ENCODE measurements around the gene PON3.

DNA sequence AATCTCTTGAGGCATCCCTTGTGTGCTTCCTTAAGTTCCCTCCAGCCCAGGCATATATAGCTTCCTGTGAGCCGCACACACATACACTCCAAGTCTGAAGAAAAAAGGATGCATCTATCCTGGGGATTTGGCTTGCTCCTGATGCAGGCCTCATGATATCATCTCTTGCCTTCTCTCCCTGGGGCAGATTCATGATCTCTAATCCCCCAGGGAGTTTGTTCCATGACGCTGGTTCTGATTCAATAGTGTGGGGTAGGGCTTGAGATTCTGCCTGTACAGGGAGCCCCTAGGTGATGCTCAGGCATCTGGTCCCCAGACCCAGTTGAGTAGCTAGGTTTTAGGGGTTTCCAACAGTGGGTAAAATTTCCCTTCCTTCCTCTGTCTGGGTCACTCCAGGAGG lies 73.3 kb downstream of the PON3 start:
- TF ChIP-seq POLR2A (IDR thresholded peaks at IDR 0.05; ENCODE audit: low read length): no peak
- no peak for TF ChIP-seq HDAC2 (IDR thresholded peaks at IDR 0.05)
- TF ChIP-seq, protein P1, sequence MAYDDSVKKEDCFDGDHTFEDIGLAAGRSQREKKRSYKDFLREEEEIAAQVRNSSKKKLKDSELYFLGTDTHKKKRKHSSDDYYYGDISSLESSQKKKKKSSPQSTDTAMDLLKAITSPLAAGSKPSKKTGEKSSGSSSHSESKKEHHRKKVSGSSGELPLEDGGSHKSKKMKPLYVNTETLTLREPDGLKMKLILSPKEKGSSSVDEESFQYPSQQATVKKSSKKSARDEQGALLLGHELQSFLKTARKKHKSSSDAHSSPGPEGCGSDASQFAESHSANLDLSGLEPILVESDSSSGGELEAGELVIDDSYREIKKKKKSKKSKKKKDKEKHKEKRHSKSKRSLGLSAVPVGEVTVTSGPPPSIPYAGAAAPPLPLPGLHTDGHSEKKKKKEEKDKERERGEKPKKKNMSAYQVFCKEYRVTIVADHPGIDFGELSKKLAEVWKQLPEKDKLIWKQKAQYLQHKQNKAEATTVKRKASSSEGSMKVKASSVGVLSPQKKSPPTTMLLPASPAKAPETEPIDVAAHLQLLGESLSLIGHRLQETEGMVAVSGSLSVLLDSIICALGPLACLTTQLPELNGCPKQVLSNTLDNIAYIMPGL (CRISPR knock-in tag; IDR thresholded peaks at IDR 0.05; ENCODE audit: borderline replicate concordance): no peak
- TF ChIP-seq, protein P2, sequence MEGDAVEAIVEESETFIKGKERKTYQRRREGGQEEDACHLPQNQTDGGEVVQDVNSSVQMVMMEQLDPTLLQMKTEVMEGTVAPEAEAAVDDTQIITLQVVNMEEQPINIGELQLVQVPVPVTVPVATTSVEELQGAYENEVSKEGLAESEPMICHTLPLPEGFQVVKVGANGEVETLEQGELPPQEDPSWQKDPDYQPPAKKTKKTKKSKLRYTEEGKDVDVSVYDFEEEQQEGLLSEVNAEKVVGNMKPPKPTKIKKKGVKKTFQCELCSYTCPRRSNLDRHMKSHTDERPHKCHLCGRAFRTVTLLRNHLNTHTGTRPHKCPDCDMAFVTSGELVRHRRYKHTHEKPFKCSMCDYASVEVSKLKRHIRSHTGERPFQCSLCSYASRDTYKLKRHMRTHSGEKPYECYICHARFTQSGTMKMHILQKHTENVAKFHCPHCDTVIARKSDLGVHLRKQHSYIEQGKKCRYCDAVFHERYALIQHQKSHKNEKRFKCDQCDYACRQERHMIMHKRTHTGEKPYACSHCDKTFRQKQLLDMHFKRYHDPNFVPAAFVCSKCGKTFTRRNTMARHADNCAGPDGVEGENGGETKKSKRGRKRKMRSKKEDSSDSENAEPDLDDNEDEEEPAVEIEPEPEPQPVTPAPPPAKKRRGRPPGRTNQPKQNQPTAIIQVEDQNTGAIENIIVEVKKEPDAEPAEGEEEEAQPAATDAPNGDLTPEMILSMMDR (IDR thresholded peaks at IDR 0.05): no peak
- TF ChIP-seq, protein P3, sequence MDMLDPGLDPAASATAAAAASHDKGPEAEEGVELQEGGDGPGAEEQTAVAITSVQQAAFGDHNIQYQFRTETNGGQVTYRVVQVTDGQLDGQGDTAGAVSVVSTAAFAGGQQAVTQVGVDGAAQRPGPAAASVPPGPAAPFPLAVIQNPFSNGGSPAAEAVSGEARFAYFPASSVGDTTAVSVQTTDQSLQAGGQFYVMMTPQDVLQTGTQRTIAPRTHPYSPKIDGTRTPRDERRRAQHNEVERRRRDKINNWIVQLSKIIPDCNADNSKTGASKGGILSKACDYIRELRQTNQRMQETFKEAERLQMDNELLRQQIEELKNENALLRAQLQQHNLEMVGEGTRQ (IDR thresholded peaks at IDR 0.05): no peak
- TF ChIP-seq KDM1A (IDR thresholded peaks at IDR 0.05; ENCODE audit: low read depth): no peak
- no peak for TF ChIP-seq EHMT2 (IDR thresholded peaks at IDR 0.05; ENCODE audit: low read depth)
- TF ChIP-seq, protein P4, sequence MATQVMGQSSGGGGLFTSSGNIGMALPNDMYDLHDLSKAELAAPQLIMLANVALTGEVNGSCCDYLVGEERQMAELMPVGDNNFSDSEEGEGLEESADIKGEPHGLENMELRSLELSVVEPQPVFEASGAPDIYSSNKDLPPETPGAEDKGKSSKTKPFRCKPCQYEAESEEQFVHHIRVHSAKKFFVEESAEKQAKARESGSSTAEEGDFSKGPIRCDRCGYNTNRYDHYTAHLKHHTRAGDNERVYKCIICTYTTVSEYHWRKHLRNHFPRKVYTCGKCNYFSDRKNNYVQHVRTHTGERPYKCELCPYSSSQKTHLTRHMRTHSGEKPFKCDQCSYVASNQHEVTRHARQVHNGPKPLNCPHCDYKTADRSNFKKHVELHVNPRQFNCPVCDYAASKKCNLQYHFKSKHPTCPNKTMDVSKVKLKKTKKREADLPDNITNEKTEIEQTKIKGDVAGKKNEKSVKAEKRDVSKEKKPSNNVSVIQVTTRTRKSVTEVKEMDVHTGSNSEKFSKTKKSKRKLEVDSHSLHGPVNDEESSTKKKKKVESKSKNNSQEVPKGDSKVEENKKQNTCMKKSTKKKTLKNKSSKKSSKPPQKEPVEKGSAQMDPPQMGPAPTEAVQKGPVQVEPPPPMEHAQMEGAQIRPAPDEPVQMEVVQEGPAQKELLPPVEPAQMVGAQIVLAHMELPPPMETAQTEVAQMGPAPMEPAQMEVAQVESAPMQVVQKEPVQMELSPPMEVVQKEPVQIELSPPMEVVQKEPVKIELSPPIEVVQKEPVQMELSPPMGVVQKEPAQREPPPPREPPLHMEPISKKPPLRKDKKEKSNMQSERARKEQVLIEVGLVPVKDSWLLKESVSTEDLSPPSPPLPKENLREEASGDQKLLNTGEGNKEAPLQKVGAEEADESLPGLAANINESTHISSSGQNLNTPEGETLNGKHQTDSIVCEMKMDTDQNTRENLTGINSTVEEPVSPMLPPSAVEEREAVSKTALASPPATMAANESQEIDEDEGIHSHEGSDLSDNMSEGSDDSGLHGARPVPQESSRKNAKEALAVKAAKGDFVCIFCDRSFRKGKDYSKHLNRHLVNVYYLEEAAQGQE (IDR thresholded peaks at IDR 0.05): no peak
- TF ChIP-seq EP300 (IDR thresholded peaks at IDR 0.05): no peak
- no peak for TF ChIP-seq RFX5 (IDR thresholded peaks at IDR 0.05)

All from A549 (cell line).